ENCODE measurements around the gene KAZALD1. TPM values are rescaled to one million over a fixed set of nuclear protein-coding genes. Genes with fewer than 3 reads are reported as not detected.

The KAZALD1 gene, protein sequence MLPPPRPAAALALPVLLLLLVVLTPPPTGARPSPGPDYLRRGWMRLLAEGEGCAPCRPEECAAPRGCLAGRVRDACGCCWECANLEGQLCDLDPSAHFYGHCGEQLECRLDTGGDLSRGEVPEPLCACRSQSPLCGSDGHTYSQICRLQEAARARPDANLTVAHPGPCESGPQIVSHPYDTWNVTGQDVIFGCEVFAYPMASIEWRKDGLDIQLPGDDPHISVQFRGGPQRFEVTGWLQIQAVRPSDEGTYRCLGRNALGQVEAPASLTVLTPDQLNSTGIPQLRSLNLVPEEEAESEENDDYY
- total RNA-seq (2013; cell fraction: nucleolus; rRNA removed), result 4.8 and 6.2 TPM in 2 replicates
- total RNA-seq (2014; rRNA removed) (2.3 and 2.8 TPM in 2 replicates), total RNA-seq (2014; rRNA removed; fragmentation: Illumina TruSeq; extraction: Trizol) (2.1 and 3.3 TPM in 2 replicates), total RNA-seq (2021) (4.3 and 4.7 TPM in 2 replicates), polyA plus RNA-seq (2011; rRNA removed) (1.1 and 2.2 TPM in 2 replicates), polyA plus RNA-seq (2014; fragmentation: Illumina TruSeq; extraction: Trizol) (0.90 and 1.0 TPM in 2 replicates), polyA plus RNA-seq (2014; fragmentation: Nextera tagmentation; extraction: Ambion mirVana) (under 1 TPM; 0.10 to 0.26 TPM), polyA plus RNA-seq (2014; rRNA removed) (3.1 and 3.5 TPM in 2 replicates), polyA plus RNA-seq (2016; fragmentation: Nextera tagmentation; extraction: Ambion mirVana) (1 to 10 TPM; 1.0 to 1.7 TPM), polyA minus RNA-seq (2011; rRNA and poly(A)+ RNA removed) (1.2 and 4.7 TPM in 2 replicates), Bru-seq, nascent RNA (percentile 45 among the genes with signal in this experiment), BruChase-seq, experiment 1, labeled RNA remaining after a 6-hour chase (percentile 35 among the genes with signal in this experiment), BruChase-seq, experiment 2, labeled RNA remaining after a 2-hour chase (percentile 33 among the genes with signal in this experiment)
- polyA plus RNA-seq (2011; ENCODE audit: low read depth), result 0.58 TPM
- 2.7 and 4.4 TPM in 2 replicates for polyA plus RNA-seq (2011; cell fraction: cytosol; rRNA removed)
- polyA plus RNA-seq (2011; cell fraction: nucleus; rRNA removed), result 7.6 and 12.3 TPM in 2 replicates
- 0.80 and 1.7 TPM in 2 replicates for polyA plus RNA-seq (2012)
- polyA minus RNA-seq (2011; cell fraction: cytosol; rRNA and poly(A)+ RNA removed), result 1.6 and 4.1 TPM in 2 replicates
- 6.9 and 15.1 TPM in 2 replicates for polyA minus RNA-seq (2011; cell fraction: nucleus; rRNA and poly(A)+ RNA removed)
- long read RNA-seq, experiment 1, partial matches to known transcripts, result 1 of 3 reads
- long read RNA-seq, experiment 1, other reads (novel, unspliced or antisense), result 1 of 3 reads
- long read RNA-seq, experiment 2, result 0 reads

- SMC1A ChIA-PET (ENCODE audit: uncharacterized antibody, unreplicated experiment), result interaction anchor here (1.0 to 2.9 kb wide), 5 partner anchors 8 to 80 kb away, joined by 4 to 16 read pairs (median 8); no protein-coding TSS in a partner anchor
- peak within 1 kb of the TSS; percentile 98 for H3K27ac ChIP-seq (ENCODE audit: control insufficient read depth, insufficient read depth)
- no peak for DNase-seq (ENCODE audit: low read depth, low spot score)
- H3K4me2 ChIP-seq (ENCODE audit: control insufficient read depth, insufficient read depth), result peak within 1 kb of the TSS; percentile 82
- intact Hi-C loops (cut with micrococcal nuclease; ENCODE audit: unreplicated experiment), result loop anchor here (1.0 kb wide), 1 partner anchor 62 kb away; the partner anchor contains the start of gene LZTS2
- 84% methylated on average over 27 of the region's 31 CpGs for WGBS (ENCODE audit: insufficient coverage, insufficient replicate concordance, low lambda C conversion rate, missing lambda C conversion rate)
- H3K9me3 ChIP-seq (replicated peaks; ENCODE audit: control insufficient read depth, insufficient read depth, low read length), result no peaks in the 10 kb centered on the region
- peaks cover 39% of the 10 kb centered on the region for H3K4me1 ChIP-seq (ENCODE audit: control insufficient read depth, insufficient read depth, low read length)
- ATAC-seq, result peak; percentile 37
- peak within 1 kb of the TSS; percentile 98 for H3K9ac ChIP-seq (ENCODE audit: control insufficient read depth, insufficient read depth, low read length)
- peak within 1 kb of the TSS; percentile 95 for H3K4me3 ChIP-seq
- peak within 1 kb of the TSS; percentile 93 for H2AFZ ChIP-seq (ENCODE audit: control insufficient read depth, low read depth, low read length)
- POLR2A ChIA-PET, result interaction anchor here (0.6 to 5.2 kb wide), 13 partner anchors 10 to 1556 kb away, joined by 3 to 42 read pairs (median 5); partner anchors contain the start of genes OGA, PDZD7 and SFXN3
- no peaks in the 10 kb centered on the region for H3K36me3 ChIP-seq (ENCODE audit: control insufficient read depth in 2 of 2, insufficient read depth in 2 of 2, low read length in 1 of 2)
- no TSS peak for BruUV-seq (replicated peaks)
- no peaks in the 10 kb centered on the region for H4K20me1 ChIP-seq (ENCODE audit: control insufficient read depth, insufficient read depth)
- H3K27me3 ChIP-seq (replicated peaks in 1 of 2; ENCODE audit: control insufficient read depth in 2 of 2, insufficient read depth in 2 of 2, low read length in 1 of 2), result peaks cover 0 to 3% of the 10 kb centered on the region in 2 experiments; a peak in 1 of 4 replicates
- RAD21 ChIA-PET (ENCODE audit: unreplicated experiment), result interaction anchor here (1.4 to 7.5 kb wide), 5 partner anchors 11 to 80 kb away, joined by 4 to 68 read pairs (median 32); no protein-coding TSS in a partner anchor
- in situ Hi-C loops (cut with MboI), result no loop called here
- CTCF ChIA-PET, result interaction anchor here (0.8 to 24.4 kb wide), 8 partner anchors 1 to 80 kb away, joined by 3 to 885 read pairs (median 16); partner anchors contain the start of genes KAZALD1, PDZD7 and SFXN3
- H3K79me2 ChIP-seq (ENCODE audit: control insufficient read depth, insufficient read depth, low read length), result peaks cover 20% of the 10 kb centered on the region
- FAIRE-seq, result no peak
- TF ChIP-seq, protein P1, sequence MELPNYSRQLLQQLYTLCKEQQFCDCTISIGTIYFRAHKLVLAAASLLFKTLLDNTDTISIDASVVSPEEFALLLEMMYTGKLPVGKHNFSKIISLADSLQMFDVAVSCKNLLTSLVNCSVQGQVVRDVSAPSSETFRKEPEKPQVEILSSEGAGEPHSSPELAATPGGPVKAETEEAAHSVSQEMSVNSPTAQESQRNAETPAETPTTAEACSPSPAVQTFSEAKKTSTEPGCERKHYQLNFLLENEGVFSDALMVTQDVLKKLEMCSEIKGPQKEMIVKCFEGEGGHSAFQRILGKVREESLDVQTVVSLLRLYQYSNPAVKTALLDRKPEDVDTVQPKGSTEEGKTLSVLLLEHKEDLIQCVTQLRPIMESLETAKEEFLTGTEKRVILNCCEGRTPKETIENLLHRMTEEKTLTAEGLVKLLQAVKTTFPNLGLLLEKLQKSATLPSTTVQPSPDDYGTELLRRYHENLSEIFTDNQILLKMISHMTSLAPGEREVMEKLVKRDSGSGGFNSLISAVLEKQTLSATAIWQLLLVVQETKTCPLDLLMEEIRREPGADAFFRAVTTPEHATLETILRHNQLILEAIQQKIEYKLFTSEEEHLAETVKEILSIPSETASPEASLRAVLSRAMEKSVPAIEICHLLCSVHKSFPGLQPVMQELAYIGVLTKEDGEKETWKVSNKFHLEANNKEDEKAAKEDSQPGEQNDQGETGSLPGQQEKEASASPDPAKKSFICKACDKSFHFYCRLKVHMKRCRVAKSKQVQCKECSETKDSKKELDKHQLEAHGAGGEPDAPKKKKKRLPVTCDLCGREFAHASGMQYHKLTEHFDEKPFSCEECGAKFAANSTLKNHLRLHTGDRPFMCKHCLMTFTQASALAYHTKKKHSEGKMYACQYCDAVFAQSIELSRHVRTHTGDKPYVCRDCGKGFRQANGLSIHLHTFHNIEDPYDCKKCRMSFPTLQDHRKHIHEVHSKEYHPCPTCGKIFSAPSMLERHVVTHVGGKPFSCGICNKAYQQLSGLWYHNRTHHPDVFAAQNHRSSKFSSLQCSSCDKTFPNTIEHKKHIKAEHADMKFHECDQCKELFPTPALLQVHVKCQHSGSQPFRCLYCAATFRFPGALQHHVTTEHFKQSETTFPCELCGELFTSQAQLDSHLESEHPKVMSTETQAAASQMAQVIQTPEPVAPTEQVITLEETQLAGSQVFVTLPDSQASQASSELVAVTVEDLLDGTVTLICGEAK (IDR thresholded peaks at IDR 0.05; ENCODE audit: borderline replicate concordance), result 0 out of 2 replicates have a peak, but pooled peaks have one; percentile 29
- TF ChIP-seq, protein P2, sequence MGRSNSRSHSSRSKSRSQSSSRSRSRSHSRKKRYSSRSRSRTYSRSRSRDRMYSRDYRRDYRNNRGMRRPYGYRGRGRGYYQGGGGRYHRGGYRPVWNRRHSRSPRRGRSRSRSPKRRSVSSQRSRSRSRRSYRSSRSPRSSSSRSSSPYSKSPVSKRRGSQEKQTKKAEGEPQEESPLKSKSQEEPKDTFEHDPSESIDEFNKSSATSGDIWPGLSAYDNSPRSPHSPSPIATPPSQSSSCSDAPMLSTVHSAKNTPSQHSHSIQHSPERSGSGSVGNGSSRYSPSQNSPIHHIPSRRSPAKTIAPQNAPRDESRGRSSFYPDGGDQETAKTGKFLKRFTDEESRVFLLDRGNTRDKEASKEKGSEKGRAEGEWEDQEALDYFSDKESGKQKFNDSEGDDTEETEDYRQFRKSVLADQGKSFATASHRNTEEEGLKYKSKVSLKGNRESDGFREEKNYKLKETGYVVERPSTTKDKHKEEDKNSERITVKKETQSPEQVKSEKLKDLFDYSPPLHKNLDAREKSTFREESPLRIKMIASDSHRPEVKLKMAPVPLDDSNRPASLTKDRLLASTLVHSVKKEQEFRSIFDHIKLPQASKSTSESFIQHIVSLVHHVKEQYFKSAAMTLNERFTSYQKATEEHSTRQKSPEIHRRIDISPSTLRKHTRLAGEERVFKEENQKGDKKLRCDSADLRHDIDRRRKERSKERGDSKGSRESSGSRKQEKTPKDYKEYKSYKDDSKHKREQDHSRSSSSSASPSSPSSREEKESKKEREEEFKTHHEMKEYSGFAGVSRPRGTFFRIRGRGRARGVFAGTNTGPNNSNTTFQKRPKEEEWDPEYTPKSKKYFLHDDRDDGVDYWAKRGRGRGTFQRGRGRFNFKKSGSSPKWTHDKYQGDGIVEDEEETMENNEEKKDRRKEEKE (IDR thresholded peaks at IDR 0.05), result no peak
- TF ChIP-seq WRNIP1 (IDR thresholded peaks at IDR 0.05; ENCODE audit: borderline replicate concordance, low read depth, low read length), result no peak
- TF ChIP-seq SIN3A (IDR thresholded peaks at IDR 0.05; ENCODE audit: low read depth, low read length), result 0 out of 2 replicates have a peak, but pooled peaks have one; percentile 18
- TF ChIP-seq CBX3 (IDR thresholded peaks at IDR 0.05; ENCODE audit: borderline replicate concordance, low read depth), result no peak
- TF ChIP-seq EZH2 (IDR thresholded peaks at IDR 0.05; ENCODE audit: borderline replicate concordance, control insufficient read depth, low read depth, low read length), result no peak
- TF ChIP-seq EED (IDR thresholded peaks at IDR 0.05; ENCODE audit: low read depth), result peak; percentile 9; the same call in 1 of the 2 replicates
- no peak for TF ChIP-seq NFYB (IDR thresholded peaks at IDR 0.05; ENCODE audit: insufficient read depth, low read depth, low read length)
Measured at GRCh38 chr10:101061624-101062231, at the start of gene KAZALD1. KAZALD1 (plus strand) TSS chr10:101061989; CDS start chr10:101062593, 604 bp downstream.

Data from GM12878 (cell line).